Testis (tissue), 3 donors: ENCODE results near the gene ARPC5. TPM values are rescaled to one million over a fixed set of nuclear protein-coding genes. Genes with fewer than 3 reads are reported as not detected.

Source experiments
- DNase-seq: peaks from one replicate; pipeline ENCODE4 v3.0.0-alpha.2; 2019
- H3K27ac ChIP-seq, 2 donors: fragments of 200-600 bp; sonication (generic); one replicate each; pipeline ENCODE4 v1.5.1; 2019
- H3K27me3 ChIP-seq: fragments of 200-600 bp; sonication (generic); one replicate; pipeline ENCODE4 v1.5.1; 2019
- H3K36me3 ChIP-seq: fragments of 200-600 bp; sonication (generic); one replicate; pipeline ENCODE4 v1.5.1; 2017; ENCODE audit warnings: low read depth; ENCODE audit errors: missing control alignments
- H3K4me1 ChIP-seq: fragments of 200-600 bp; sonication (generic); one replicate; pipeline ENCODE4 v1.5.1; 2019
- H3K4me3 ChIP-seq, 2 donors: fragments of 200-600 bp; sonication (generic); one replicate each; pipeline ENCODE4 v1.5.1; 2017 to 2019
- H3K9me3 ChIP-seq: fragments of 200-600 bp; sonication (generic); one replicate; pipeline ENCODE4 v1.5.1; 2017
- POLR2A ChIP-seq: fragments of 450-650 bp; IDR thresholded peaks from one replicate; pipeline ENCODE4 v1.6.1; 2017; ENCODE audit warnings: antibody characterized with exemption, mild to moderate bottlenecking, moderate library complexity
- WGBS, 2 donors: methylation state at CpG; one replicate each; pipeline ENCODE4 v1.1.5; 2018; 5-methylcytosine and 5-hydroxymethylcytosine counted together
- intact Hi-C: fragments of 100-400 bp; cut with DNase I; formaldehyde crosslinking; loops from one replicate; pipeline ENCODE4 v1.15.1; 2023; ENCODE audit warnings: low total_unique reads
- polyA plus RNA-seq: library from polyadenylated mRNA; stranded (reverse); fragments of 350-450 nt; fragmentation: Illumina TruSeq; extraction: RNeasy Lipid Tissue Mini Kit (QIAGEN cat#74804); gene quantifications from one replicate; pipeline ENCODE4 v1.2.3, GENCODE V29; 2014; ENCODE audit warnings: low read depth, low replicate concordance; ENCODE audit not compliant: insufficient read depth
- total RNA-seq, 2 donors: library from RNA; depleted of rRNA; stranded (reverse); fragments of >200 nt; gene quantifications; one replicate each; pipeline ENCODE4 v1.2.3, GENCODE V29; 2016
- TF ChIP-seq, protein P1 (sequence below), 3 experiments: fragments of 450-650 bp in 2 of 3; fragments of 200-600 bp in 1 of 3; sonication (generic) in 1 of 3; IDR thresholded peaks; one replicate each; pipeline ENCODE4 v1.5.1; 2016 to 2019; ENCODE audit warnings: antibody characterized with exemption in 3 of 3, mild to moderate bottlenecking in 2 of 3, moderate library complexity in 1 of 3

The ARPC5 gene
- total and polyA plus RNA-seq, 3 donors from 2014 or later = 55.8 to 136 (median 66.6) TPM

DNA sequence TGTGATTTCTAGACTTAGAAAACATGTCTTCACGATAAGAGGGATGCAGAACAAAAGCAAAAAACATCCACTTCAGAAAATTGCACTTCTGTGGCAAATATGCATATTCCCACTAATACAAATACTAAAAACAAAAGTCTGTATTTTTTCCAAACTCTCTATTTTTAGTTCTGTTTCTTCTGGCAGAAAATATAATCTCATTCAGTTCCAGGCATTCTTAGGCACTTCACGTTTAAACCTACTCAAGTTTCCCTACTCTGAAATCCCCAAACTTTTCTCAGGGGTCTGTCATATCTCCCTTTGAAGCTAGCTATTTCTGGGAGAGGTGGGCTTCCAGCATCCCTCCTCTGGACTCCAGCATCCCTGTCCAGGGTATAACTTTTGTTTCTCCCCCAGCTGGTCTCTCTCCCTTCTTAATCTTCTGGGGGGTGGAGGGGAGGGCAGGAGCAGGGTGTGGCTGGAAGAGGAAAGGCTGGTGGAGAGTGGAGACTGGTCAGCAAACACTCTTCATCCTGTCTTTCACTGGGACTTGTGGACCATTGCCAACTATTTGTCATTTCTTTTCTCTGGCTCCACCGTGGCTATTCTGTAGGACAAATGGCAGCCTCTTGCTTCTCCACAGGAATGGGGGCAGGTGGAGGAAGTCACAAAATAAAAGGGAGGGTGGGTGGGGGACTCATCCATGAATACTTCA, 25.7 kb downstream of the ARPC5 start:
- TF ChIP-seq POLR2A = no peak
- TF ChIP-seq, protein P1, sequence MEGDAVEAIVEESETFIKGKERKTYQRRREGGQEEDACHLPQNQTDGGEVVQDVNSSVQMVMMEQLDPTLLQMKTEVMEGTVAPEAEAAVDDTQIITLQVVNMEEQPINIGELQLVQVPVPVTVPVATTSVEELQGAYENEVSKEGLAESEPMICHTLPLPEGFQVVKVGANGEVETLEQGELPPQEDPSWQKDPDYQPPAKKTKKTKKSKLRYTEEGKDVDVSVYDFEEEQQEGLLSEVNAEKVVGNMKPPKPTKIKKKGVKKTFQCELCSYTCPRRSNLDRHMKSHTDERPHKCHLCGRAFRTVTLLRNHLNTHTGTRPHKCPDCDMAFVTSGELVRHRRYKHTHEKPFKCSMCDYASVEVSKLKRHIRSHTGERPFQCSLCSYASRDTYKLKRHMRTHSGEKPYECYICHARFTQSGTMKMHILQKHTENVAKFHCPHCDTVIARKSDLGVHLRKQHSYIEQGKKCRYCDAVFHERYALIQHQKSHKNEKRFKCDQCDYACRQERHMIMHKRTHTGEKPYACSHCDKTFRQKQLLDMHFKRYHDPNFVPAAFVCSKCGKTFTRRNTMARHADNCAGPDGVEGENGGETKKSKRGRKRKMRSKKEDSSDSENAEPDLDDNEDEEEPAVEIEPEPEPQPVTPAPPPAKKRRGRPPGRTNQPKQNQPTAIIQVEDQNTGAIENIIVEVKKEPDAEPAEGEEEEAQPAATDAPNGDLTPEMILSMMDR (IDR thresholded peaks at IDR 0.05) = no peak
- WGBS, 2 donors = 35 to 50% methylated on average over 3 of the region's 3 CpGs
- Histone ChIP-seq H3K36me3 (no peaks in the 10 kb centered on the region), H3K27ac (peak overlapping the region; percentile 59 to 73), H3K4me3 (no peak overlapping the region), H3K4me1 (peaks cover 5% of the 10 kb centered on the region), H3K27me3 (no peaks in the 10 kb centered on the region), H3K9me3 (no peaks in the 10 kb centered on the region)
- no peak for DNase-seq
- intact Hi-C loops = no loop called here

DNA sequence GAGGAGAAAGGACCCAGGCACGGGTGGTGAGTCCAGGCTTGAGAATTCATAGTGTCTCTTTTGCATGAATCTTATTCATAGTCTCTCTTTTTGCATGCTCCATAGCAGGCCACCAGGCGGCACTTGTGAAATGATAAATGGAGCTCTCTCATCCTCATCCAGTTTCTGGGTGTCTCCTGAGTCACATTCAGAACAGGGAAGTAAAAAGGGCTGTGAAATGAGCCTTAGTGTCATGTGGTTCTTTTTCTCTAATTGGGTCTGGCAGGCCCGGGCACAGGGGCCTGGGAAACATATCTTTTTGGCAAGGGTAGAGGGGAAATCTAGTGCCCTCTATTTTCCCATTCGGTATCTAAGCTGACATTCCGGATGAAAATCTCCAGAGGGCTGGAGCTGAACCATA, 26.3 kb downstream of the ARPC5 start:
- intact Hi-C loops = no loop called here
- Histone ChIP-seq H3K4me3 (no peak overlapping the region), H3K27ac (peak overlapping the region; percentile 59 to 73), H3K4me1 (peaks cover 5% of the 10 kb centered on the region), H3K36me3 (no peaks in the 10 kb centered on the region), H3K9me3 (no peaks in the 10 kb centered on the region), H3K27me3 (no peaks in the 10 kb centered on the region)
- TF ChIP-seq POLR2A = no peak
- TF ChIP-seq, protein P1 (IDR thresholded peaks at IDR 0.05) = peak; percentile 44 to 57 (median 45)
- peak; percentile 73 for DNase-seq
- WGBS, 2 donors = 44 to 47% methylated on average over 5 of the region's 5 CpGs

DNA sequence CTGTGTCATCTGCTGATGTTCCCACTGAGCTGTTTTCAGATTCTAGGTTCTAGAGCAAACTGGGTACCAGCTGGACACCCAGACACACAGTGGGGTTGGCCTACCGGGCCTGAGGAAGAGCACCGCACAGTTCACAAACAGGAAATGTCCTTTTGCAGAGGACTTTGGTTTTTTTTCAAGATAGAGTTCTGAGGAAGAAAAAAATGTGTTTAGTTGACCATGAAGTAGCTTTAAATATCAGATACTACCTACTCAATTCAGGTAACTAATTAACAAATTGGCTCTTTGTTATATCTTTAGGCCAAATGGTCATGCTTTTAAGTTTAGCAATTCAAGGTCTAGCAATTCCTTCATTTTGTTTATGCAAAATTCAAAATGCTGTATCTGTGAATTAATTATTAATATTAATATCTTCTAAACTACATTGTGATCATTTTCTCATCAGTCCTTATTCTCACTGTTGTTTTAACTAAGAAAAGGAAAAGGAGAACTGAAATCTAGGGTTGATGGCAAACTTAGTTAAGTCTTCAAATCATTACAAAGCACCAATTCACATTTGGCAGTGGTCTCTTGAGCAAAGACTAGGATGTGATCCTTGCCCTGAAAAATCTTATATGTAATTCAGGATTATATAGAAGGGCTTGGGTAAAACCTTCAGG, 28.1 kb downstream of the ARPC5 start:
- Histone ChIP-seq H3K9me3 (no peaks in the 10 kb centered on the region), H3K27ac (no peak overlapping the region), H3K4me3 (no peak overlapping the region), H3K27me3 (no peaks in the 10 kb centered on the region), H3K4me1 (peaks cover 5% of the 10 kb centered on the region), H3K36me3 (no peaks in the 10 kb centered on the region)
- intact Hi-C loops = no loop called here
- WGBS, 2 donors = 61 to 81% methylated on average over 2 of the region's 2 CpGs
- TF ChIP-seq, protein P1 (IDR thresholded peaks at IDR 0.05) = no peak
- no peak for TF ChIP-seq POLR2A
- DNase-seq = no peak

DNA sequence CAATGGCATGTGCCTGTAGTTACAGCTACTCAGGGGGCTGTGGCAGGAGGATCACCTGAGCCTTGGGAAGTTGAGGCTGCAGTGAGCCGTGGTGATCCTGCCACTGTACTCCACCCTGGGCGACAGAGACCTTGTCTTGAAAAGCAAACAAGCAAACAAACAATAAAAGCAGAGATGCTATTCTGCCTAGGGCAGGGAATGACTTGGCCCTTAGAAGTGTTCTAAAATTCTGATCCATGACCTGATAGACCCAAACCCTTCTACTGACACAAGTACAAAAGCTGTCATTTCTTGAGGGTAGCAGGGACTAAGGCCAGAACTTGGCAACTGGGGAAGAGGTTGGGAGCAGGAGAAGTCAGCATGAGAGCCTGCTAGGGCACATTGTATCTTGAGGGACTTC, 29.7 kb downstream of the ARPC5 start:
- no peaks in the 10 kb centered on the region for H3K9me3 ChIP-seq
- intact Hi-C loops = no loop called here
- H3K4me1 ChIP-seq = peaks cover 5% of the 10 kb centered on the region
- no peak for DNase-seq
- H3K4me3 ChIP-seq = no peak overlapping the region
- no peak overlapping the region for H3K27ac ChIP-seq
- WGBS, 2 donors = 94 to 100% methylated on average over 2 of the region's 2 CpGs
- no peaks in the 10 kb centered on the region for H3K27me3 ChIP-seq
- no peaks in the 10 kb centered on the region for H3K36me3 ChIP-seq
- TF ChIP-seq, protein P1 (IDR thresholded peaks at IDR 0.05) = no peak
